Parathyroid adenoma (tissue), 2 donors: Measurements from ENCODE around the gene ADAMTS16.

Source experiments
- H2AFZ ChIP-seq: fragments of 300-600 bp; sonication (generic); one replicate; pipeline ENCODE4 v1.7.0; 2017; ENCODE audit warnings: antibody characterized with exemption, mild to moderate bottlenecking
- H3K27ac ChIP-seq: fragments of 300-600 bp; sonication (generic); one replicate; pipeline ENCODE4 v1.7.0; 2017
- H3K27me3 ChIP-seq: fragments of 300-600 bp; sonication (generic); one replicate; pipeline ENCODE4 v1.7.0; 2017; ENCODE audit warnings: low read length; ENCODE audit not compliant: control insufficient read depth, insufficient read depth
- H3K36me3 ChIP-seq: fragments of 300-600 bp; sonication (generic); one replicate; pipeline ENCODE4 v1.7.0; 2017; ENCODE audit warnings: low read length; ENCODE audit not compliant: control insufficient read depth, insufficient read depth
- H3K4me1 ChIP-seq: fragments of 300-600 bp; sonication (generic); one replicate; pipeline ENCODE4 v1.7.0; 2017; ENCODE audit warnings: control low read depth
- H3K4me2 ChIP-seq: fragments of 300-600 bp; sonication (generic); one replicate; pipeline ENCODE4 v1.7.0; 2017; ENCODE audit warnings: low read length
- H3K4me3 ChIP-seq: fragments of 300-600 bp; sonication (generic); one replicate; pipeline ENCODE4 v1.7.0; 2017; ENCODE audit warnings: low read depth, low read length
- H3K79me2 ChIP-seq: fragments of 300-600 bp; sonication (generic); one replicate; pipeline ENCODE4 v1.7.0; 2017; ENCODE audit warnings: control low read depth
- H3K9ac ChIP-seq: fragments of 300-600 bp; sonication (generic); one replicate; pipeline ENCODE4 v1.7.0; 2017; ENCODE audit warnings: mild to moderate bottlenecking
- H3K9me3 ChIP-seq: fragments of 300-600 bp; sonication (generic); one replicate; pipeline ENCODE4 v1.7.0; 2017; ENCODE audit warnings: low read length; ENCODE audit not compliant: control insufficient read depth
- TF ChIP-seq, protein P1 (sequence below): fragments of 300-600 bp; sonication (generic); IDR thresholded peaks from one replicate; pipeline ENCODE4 v1.7.0; 2017; ENCODE audit warnings: antibody characterized with exemption, mild to moderate bottlenecking
- donor health status: primary hyperparathyroidism.

ADAMTS16 gene

DNA sequence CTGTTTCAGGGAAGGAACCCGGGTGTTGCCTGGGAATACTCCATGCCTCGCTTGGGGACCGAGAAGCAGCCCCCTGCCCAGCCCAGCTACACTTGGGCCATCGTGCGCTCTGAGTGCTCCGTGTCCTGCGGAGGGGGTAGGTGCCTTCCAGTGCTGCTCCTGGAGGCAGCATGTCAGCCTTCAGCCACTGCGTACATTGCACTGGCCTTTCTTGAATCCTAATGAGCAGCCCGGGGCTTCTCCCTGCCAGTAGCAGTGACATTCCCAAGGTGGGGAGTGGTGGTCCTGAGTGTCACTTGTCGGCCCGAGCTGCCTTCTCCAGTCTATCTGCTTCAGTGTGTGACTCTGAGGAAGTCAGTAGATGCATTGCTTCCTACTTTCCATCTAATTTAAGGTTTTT is 101.9 kb downstream of the ADAMTS16 start:
- H3K27me3 ChIP-seq: no peaks in the 10 kb centered on the region
- no peak overlapping the region for H3K4me3 ChIP-seq
- H3K27ac ChIP-seq: no peak overlapping the region
- H3K9ac ChIP-seq: no peak overlapping the region
- H3K4me1 ChIP-seq: no peaks in the 10 kb centered on the region
- no peaks in the 10 kb centered on the region for H3K9me3 ChIP-seq
- no peak overlapping the region for H3K4me2 ChIP-seq
- H2AFZ ChIP-seq: no peak overlapping the region
- no peaks in the 10 kb centered on the region for H3K79me2 ChIP-seq
- TF ChIP-seq, protein P1, sequence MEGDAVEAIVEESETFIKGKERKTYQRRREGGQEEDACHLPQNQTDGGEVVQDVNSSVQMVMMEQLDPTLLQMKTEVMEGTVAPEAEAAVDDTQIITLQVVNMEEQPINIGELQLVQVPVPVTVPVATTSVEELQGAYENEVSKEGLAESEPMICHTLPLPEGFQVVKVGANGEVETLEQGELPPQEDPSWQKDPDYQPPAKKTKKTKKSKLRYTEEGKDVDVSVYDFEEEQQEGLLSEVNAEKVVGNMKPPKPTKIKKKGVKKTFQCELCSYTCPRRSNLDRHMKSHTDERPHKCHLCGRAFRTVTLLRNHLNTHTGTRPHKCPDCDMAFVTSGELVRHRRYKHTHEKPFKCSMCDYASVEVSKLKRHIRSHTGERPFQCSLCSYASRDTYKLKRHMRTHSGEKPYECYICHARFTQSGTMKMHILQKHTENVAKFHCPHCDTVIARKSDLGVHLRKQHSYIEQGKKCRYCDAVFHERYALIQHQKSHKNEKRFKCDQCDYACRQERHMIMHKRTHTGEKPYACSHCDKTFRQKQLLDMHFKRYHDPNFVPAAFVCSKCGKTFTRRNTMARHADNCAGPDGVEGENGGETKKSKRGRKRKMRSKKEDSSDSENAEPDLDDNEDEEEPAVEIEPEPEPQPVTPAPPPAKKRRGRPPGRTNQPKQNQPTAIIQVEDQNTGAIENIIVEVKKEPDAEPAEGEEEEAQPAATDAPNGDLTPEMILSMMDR: no peak
- H3K36me3 ChIP-seq: no peaks in the 10 kb centered on the region

DNA sequence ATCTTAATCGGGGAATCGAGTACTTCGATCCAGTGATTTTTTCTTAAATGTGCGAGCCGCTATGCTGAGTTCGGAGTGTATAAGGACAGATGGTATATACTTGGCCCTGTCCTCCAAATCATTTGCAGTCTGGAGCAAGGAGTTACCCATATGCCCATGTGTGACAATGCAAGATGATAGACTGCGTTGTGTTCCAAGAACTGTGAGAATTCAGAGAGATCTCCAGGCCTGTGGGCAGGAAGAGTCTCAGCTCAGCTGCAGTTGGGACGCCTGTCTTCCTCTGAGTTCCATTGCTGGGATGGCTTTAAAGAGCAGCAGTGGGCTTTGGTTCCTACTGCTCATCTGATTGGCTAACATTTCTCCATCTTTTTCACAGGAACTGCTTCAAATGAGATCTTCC is 106.6 kb downstream of the ADAMTS16 start:
- H3K9me3 ChIP-seq: no peaks in the 10 kb centered on the region

DNA sequence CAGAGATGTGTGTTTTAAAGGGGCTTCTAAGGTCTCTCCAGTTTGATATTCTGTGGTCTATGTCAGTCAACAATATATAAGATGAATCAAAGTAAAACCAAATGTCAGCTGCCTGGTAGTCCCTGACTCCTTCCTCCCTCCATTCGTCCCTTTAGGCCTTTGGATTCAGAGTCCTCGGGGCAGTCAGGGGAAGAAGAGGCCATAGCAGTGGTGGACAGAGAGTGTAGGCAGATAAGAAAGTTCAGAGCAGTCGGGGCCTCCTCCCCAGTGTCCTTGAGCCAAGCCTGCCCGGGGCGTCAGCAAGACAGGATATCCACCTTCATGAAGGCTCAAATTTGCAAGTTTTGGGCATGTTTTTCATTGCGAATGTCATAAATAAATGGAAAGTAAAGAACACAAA is 110.6 kb downstream of the ADAMTS16 start:
- TF ChIP-seq, protein P1: no peak
- Histone ChIP-seq H3K27me3 (no peaks in the 10 kb centered on the region), H2AFZ (no peak overlapping the region), H3K79me2 (no peaks in the 10 kb centered on the region), H3K9ac (no peak overlapping the region), H3K4me3 (no peak overlapping the region), H3K36me3 (no peaks in the 10 kb centered on the region), H3K4me1 (no peaks in the 10 kb centered on the region), H3K4me2 (no peak overlapping the region), H3K27ac (no peak overlapping the region), H3K9me3 (no peaks in the 10 kb centered on the region)

More for the DNA sequence above, 106.6 kb downstream of the ADAMTS16 start:
- no peak overlapping the region for H3K27ac ChIP-seq
- no peaks in the 10 kb centered on the region for H3K4me1 ChIP-seq
- no peak overlapping the region for H3K4me3 ChIP-seq
- no peaks in the 10 kb centered on the region for H3K36me3 ChIP-seq
- no peaks in the 10 kb centered on the region for H3K27me3 ChIP-seq
- no peak overlapping the region for H2AFZ ChIP-seq
- no peak overlapping the region for H3K4me2 ChIP-seq
- H3K79me2 ChIP-seq: no peaks in the 10 kb centered on the region
- TF ChIP-seq, protein P1: no peak
- H3K9ac ChIP-seq: no peak overlapping the region

DNA sequence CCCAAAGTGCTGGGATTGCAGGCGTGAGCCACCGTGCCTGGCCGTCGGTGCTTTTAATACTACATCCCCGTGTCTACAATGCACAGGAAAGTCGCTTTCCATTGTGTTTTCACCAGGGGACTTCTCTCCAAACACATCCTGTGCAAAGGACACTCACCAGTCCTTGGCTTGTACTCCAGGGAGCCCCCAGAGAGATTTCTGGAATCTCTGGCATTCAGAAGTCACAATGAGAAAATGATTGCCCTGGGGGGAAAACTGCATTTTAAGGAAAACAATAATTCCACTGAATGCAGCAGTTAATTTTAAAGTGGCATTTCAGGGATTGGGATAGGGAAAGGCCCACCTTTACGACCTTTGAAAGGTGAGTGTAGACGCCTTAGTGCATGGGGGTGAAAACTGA is 112.0 kb downstream of the ADAMTS16 start:
- Histone ChIP-seq H3K4me3 (no peak overlapping the region), H3K27ac (no peak overlapping the region), H3K27me3 (no peaks in the 10 kb centered on the region), H3K4me1 (no peaks in the 10 kb centered on the region), H3K36me3 (no peaks in the 10 kb centered on the region), H3K9ac (no peak overlapping the region), H3K4me2 (no peak overlapping the region), H3K9me3 (no peaks in the 10 kb centered on the region), H2AFZ (no peak overlapping the region), H3K79me2 (no peaks in the 10 kb centered on the region)
- TF ChIP-seq, protein P1: no peak

DNA sequence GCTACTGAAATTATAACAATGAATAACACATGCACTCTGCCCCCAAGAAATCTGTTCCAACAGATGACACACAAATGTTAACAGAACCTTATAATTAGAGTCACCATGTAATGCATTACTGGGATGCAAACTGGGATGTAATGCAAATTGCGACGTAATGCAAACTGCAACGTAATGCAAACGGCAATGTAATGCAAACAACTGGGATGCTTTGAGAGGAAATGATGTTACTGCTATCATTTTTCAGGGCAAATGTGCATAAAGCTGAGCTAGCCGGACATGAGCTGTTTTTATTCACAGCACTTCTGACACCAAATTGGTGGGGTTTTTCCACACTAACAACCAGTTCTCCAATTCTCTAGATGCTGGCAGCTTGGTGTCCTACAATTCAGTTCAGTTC is 117.2 kb downstream of the ADAMTS16 start:
- no peaks in the 10 kb centered on the region for H3K27me3 ChIP-seq
- no peak overlapping the region for H3K27ac ChIP-seq
- H3K4me3 ChIP-seq: no peak overlapping the region
- H3K79me2 ChIP-seq: no peaks in the 10 kb centered on the region
- no peak overlapping the region for H2AFZ ChIP-seq
- H3K9ac ChIP-seq: no peak overlapping the region
- no peak overlapping the region for H3K4me2 ChIP-seq
- H3K4me1 ChIP-seq: no peaks in the 10 kb centered on the region
- H3K36me3 ChIP-seq: no peaks in the 10 kb centered on the region
- no peaks in the 10 kb centered on the region for H3K9me3 ChIP-seq
- TF ChIP-seq, protein P1: no peak
